ENCODE results near the gene ACSM3. TPM values are rescaled to one million over a fixed set of nuclear protein-coding genes. Genes with fewer than 3 reads are reported as not detected.

ACSM3 gene
- total RNA-seq, 1 donor: 0.86 TPM

DNA sequence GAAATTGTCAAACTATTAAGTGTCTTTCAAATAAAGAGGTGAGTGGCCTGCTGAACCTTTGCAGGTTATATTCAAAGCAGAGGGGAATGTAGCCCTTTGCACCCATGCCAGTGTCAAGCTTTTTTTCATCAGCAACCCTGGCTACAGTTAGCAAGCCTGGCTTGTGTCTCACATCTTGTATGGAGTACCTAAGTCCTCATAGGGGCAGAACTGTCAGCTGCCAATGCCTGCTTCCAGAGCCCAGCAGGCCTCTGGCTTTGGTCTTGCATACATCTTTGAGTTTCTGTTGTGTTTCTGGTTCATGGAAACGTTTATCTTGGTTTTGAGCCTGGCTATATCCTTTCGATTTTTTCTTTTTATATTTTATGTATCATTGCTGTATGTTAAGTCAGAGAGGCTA lies 69.3 kb downstream of the ACSM3 start:
- H3K4me3 ChIP-seq (ENCODE audit: low read depth, low read length): no peak overlapping the region
- no peak for DNase-seq (ENCODE audit: low read depth)
- TF ChIP-seq, protein P1, sequence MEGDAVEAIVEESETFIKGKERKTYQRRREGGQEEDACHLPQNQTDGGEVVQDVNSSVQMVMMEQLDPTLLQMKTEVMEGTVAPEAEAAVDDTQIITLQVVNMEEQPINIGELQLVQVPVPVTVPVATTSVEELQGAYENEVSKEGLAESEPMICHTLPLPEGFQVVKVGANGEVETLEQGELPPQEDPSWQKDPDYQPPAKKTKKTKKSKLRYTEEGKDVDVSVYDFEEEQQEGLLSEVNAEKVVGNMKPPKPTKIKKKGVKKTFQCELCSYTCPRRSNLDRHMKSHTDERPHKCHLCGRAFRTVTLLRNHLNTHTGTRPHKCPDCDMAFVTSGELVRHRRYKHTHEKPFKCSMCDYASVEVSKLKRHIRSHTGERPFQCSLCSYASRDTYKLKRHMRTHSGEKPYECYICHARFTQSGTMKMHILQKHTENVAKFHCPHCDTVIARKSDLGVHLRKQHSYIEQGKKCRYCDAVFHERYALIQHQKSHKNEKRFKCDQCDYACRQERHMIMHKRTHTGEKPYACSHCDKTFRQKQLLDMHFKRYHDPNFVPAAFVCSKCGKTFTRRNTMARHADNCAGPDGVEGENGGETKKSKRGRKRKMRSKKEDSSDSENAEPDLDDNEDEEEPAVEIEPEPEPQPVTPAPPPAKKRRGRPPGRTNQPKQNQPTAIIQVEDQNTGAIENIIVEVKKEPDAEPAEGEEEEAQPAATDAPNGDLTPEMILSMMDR (IDR thresholded peaks at IDR 0.05; ENCODE audit: insufficient read depth, low read depth, low read length): no peak

DNA sequence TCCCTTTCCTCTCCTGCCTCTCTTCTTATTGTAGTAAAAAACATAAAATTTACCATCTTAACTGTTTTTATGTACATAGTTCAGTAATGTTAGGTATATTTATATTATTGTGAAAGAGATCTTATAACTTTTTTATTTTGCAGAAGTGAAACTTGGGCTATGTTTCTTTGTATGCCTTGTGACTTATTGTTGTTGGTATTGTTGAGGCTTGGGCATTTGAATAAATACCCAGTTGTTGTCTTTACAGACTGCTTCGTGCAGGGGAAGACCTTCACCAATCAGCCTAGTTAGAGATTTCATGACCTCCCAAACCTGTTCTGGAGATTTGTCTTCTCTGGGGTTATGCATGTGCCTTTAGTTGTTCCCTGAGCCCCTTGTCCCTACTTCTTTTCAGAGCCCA lies 74.4 kb downstream of the ACSM3 start:
- DNase-seq (ENCODE audit: low read depth): no peak
- H3K4me3 ChIP-seq (ENCODE audit: low read depth, low read length): no peak overlapping the region
- TF ChIP-seq, protein P1 (IDR thresholded peaks at IDR 0.05; ENCODE audit: insufficient read depth, low read depth, low read length): no peak

DNA sequence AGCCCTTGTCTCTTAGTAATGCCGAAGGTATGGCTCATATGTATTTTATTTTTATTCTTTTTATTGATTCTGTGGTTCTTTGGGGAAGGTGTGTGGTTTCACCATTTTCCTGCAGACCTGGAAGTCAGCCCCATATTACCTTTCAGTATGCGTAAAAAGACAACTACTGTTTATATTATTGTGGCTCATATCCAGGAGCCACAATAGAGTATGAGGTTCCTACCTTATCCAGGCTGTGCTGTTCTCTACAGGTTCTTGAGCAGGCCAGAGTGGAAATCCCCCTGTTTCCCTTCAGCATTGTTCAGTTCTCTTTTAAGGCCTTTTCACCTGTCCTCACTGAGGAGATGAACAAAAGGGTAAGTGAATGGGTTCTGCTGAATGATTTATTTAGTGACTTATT lies 75.7 kb downstream of the ACSM3 start:
- TF ChIP-seq, protein P1 (IDR thresholded peaks at IDR 0.05; ENCODE audit: insufficient read depth, low read depth, low read length): no peak
- DNase-seq (ENCODE audit: low read depth): no peak
- no peak overlapping the region for H3K4me3 ChIP-seq (ENCODE audit: low read depth, low read length)

DNA sequence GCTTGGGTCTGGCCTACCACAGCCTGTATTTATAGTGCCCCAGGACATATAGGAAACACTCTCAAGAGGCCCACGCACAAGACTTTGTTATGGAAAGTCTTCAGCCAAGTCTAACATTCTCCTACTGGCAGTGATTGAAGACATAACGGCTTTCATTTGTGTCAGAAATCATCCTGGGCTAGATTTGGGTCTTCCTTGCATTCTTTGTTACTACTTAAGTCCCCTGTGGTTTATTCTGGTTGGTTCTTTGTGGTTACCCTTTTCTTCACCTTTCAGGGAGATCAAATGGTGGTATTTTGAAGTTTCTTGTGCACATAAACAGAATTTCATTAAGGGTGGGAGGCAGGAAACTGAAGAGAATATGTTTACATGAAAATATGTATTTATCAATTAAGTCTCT lies 80.2 kb downstream of the ACSM3 start:
- H3K4me3 ChIP-seq (ENCODE audit: low read depth, low read length): no peak overlapping the region
- no peak for DNase-seq (ENCODE audit: low read depth)
- TF ChIP-seq, protein P1 (IDR thresholded peaks at IDR 0.05; ENCODE audit: insufficient read depth, low read depth, low read length): no peak

DNA sequence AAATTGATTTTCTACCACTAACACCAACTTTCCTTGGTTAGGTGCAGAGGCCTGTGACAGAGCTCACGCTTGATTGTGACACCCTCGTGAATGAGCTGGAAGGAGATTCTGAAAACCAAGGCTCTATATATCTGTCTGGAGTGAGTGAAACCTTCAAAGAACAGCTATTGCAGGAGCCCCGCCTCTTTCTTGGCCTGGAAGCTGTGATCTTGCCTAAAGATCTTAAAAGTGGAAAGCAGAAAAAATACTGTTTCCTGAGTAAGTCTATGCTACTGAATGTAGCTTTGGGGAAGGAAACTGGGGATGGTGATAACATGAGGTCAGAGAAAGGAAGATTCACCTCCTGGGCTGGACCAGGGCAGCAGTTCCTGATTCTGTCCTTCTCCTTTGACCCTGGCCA lies 80.8 kb downstream of the ACSM3 start:
- DNase-seq (ENCODE audit: low read depth): no peak
- TF ChIP-seq, protein P1 (IDR thresholded peaks at IDR 0.05; ENCODE audit: insufficient read depth, low read depth, low read length): no peak
- H3K4me3 ChIP-seq (ENCODE audit: low read depth, low read length): no peak overlapping the region

DNA sequence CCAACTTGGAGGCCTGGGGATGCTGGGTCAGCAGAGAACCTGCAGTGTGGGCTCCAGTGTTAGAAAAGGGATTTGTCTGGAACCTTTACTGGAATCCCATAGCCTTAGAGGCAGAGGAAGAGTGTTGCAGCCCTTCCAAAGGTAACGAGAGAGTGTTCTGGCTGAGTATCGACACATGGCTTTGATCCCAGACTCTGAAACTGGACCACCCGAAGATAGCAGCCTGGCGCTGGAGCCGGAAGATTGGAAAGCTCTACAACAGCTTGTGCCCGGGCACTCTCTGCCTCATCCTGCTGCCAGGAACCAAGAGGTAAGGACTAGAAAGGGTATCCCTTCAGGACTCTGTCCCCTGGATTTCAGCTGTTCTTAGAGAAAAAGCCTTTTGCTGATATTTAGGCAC lies 82.2 kb downstream of the ACSM3 start:
- no peak overlapping the region for H3K4me3 ChIP-seq (ENCODE audit: low read depth, low read length)
- DNase-seq (ENCODE audit: low read depth): no peak
- TF ChIP-seq, protein P1 (IDR thresholded peaks at IDR 0.05; ENCODE audit: insufficient read depth, low read depth, low read length): no peak

DNA sequence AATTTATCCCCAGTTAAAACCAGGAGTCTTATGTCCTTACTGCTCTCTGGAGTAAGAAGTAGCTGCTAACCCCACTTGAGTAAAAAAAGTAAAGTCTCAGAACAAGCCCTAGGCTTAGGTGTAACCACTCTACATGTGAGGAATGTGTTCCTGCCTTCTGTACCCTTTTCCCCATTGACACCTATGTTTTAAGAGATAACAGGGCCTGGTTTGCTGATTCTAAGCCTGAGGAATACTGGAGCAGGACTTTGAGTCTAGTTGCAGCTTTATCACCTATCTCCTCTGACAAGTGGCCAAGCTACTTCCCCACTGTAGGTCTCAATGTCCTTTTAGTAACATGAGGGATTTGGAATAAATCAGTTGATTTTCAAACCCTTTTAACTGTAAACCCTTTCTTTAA lies 82.7 kb downstream of the ACSM3 start:
- no peak overlapping the region for H3K4me3 ChIP-seq (ENCODE audit: low read depth, low read length)
- TF ChIP-seq, protein P1 (IDR thresholded peaks at IDR 0.05; ENCODE audit: insufficient read depth, low read depth, low read length): no peak
- no peak for DNase-seq (ENCODE audit: low read depth)
